Stimulated activated CD4-positive, alpha-beta T cell treated with anti-CD3 and anti-CD28 coated beads, Interleukin-1b, Interleukin-23, amount 100 ng/mL, for 48 hours (primary cell): Measurements from ENCODE around the gene CSF1R.
"Not testable (repeated sequence)": the region's sequence is repeated elsewhere in the genome, so short reads cannot be mapped to it uniquely, and the experiment has no call there.

Experiments used
- DNase-seq: peaks from one replicate; pipeline ENCODE4 v3.0.0-alpha.2; 2020

Gene CSF1R

GRCh38 chr5:150103678-150104549 is 17.6 kb upstream of the CSF1R start:
- no peak for DNase-seq

DNA sequence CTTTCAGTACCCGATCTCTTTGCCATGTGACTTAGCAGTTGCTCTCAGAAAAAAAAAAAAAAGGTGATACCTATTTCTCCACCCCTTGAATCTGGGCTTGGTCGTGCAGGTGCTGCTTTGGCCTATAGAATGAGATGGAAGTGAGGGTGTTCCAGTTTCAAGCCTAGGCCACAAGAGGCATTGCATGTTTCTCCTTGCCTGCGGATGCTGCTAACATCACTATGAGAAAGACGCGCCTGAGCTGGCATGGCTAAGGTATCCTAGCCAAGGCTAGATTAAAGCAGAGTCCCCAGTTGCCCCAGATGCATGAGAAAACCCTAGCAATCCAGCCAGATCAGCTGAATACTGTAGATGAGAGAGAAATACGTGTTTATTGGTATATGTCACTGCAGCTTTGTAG is 14.7 kb upstream of the CSF1R start:
- no peak for DNase-seq

- DNase-seq: no peak
Observed at GRCh38 chr5:150097152-150097551, 10.8 kb upstream of the CSF1R start.

- peak; percentile 13 for DNase-seq
Observed at GRCh38 chr5:150092159-150092787, 5.9 kb upstream of the CSF1R start.

DNA sequence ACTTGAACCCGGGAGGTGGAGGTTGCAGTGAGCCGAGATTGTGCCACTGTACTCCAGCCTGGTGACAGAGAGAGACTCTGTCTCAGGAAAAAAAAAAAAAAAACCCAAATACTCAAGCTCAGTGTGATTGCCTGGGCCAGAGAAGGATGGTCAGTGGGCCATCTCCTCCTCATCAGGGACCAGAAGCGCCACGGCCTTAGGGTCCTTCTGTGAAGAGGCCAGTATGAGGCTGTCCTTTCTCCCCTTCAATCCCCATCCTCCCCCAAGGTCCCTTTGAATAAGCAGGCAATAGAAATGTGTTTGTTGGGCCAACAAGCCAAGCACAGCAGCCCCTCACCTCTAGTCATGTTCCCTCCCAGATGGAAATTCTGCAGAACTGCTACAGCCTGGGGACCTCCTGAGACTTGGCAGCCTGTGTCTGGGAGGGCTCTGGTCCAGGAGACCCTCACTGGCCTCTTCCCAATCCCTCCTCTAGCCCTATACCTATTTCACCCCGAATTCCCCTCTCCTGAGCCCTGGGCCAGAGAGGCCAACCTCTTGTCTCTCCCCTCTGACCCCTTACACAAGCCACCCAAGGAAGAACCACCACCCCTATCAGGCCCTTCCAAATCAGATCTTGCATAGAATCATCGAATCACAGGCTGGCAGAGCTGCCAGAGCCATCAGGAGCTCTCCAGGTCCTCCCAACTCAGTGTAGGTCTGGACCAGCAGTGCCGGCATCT is 1.0 kb downstream of the CSF1R start:
- DNase-seq: no peak

GRCh38 chr5:150084754-150085153 is 1.6 kb downstream of the CSF1R start:
- not testable (repeated sequence) for DNase-seq

DNA sequence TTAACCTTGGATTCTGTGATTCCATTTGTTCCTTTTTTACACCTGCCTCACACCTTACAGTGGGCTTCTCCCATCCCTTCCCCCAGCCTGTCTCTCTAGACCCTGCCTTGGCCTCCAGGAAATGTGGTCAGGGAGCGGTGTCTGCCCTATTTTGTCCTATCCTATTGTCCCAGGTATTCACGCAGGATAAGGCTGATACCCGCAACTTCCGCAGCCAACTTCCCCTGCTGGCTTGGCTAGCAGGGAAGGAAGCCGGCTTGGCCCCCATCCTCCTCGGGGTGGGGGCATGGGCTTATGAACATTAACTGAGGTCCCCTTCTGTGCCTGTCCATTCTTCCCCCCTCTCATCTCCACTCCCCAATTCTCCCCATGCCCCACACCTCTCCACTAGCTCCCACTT is 3.5 kb downstream of the CSF1R start:
- DNase-seq: no peak

GRCh38 chr5:150082374-150082773 is 4.0 kb downstream of the CSF1R start:
- DNase-seq: no peak

DNA sequence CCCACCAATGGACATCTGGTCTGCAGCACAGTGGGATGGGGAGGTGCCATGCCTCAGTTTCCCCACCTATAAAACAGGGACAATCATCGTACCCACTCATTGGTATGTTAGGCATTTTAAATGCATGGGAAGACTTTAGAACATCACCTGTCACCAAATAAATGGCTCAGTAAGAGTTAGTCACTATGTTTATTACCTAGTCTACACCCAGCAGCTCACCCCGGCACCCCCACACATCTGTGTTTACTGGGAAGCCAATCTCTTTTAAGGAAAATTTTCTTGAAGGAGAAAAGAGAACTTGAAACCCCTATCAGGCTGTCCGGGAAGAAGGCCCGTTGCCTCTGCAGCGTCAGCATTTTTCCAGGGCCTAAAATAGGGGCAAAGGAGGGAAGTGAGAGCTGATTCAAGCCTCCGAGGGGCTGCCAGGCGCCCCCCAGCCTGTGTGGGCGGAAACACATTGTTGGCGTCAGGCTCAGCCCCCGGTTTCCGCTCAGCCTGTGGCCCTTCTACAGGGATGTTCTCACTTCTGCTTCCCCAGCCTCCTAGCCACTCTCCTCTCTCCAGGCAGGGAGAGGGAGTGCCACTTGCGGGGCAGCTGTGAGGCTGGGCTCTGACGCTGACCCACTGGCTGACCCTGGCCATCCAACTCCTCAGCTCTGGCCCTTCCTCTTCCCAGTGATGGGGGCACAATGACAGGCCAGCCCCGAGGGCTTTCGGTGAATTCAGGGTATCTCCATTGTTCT is 4.6 kb downstream of the CSF1R start:
- DNase-seq: no peak

GRCh38 chr5:150080696-150081435 is 5.5 kb downstream of the CSF1R start:
- no peak for DNase-seq

DNA sequence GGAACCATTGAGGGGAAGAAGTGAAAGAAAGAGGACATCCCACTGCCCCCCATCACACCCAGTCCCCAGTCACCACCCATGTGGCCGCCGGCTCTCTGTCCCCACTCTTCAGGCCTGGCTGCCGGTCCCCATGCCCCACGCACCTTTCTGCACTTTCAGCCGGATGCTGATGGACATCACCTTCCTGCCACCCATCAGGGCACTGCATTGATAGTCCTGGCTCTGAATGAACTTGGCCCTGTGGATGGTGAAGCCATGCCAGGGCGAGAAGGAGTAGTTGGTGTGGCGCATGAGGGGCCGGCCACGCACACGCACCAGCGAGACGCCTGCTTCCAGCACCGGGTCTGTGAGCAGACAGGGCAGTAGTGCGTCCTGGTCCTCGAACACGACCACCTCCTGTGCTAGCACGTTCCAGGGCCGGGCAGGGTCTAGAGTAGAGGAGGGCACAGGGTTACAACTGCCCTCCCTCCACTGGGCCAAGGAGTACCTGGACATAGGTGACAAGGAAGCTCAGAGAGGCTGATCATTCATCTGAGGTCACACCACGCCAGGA is 6.4 kb downstream of the CSF1R start:
- no peak for DNase-seq

DNA sequence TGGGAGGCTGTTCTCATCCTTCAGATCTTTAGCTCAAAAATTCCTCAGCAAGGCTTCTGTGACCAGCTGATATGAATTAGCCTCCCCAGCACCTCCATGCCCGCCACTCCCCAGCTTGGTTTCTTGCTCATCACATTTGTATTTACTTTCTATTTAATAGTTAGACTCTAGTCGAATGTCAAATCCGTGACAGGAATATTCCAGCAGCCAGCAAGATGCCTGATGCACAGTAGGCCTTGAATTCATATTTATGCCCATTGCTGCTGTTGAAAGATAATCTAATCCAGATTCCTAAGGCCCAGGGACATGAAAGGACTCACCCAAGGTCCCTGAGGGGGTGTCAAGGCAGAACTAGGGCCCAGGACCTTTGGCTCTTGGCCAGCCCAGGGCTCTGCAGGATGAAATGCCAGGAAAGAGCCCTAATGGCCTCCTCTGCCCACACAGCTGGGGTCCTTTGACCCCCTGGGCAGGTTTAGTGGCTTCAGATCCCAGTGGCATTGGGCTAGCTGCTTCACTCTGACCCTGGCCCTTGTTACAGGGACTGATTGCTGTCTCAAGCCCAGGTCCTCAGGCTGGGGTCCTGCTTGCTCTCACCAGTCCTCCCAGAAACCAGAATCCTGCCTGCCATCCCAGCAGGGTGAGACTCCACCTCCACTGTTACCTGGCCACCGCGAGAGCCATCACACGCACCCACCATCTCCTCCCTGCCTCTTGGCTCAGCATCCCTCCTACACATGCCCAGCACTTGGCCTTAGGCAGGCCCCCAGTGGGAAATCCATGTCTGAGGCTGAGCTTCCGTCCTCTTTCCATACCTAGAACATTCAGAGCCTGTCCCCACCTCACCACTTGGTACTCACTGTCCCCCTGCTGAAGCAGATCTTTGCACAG is 7.3 kb downstream of the CSF1R start:
- DNase-seq: no peak

DNA sequence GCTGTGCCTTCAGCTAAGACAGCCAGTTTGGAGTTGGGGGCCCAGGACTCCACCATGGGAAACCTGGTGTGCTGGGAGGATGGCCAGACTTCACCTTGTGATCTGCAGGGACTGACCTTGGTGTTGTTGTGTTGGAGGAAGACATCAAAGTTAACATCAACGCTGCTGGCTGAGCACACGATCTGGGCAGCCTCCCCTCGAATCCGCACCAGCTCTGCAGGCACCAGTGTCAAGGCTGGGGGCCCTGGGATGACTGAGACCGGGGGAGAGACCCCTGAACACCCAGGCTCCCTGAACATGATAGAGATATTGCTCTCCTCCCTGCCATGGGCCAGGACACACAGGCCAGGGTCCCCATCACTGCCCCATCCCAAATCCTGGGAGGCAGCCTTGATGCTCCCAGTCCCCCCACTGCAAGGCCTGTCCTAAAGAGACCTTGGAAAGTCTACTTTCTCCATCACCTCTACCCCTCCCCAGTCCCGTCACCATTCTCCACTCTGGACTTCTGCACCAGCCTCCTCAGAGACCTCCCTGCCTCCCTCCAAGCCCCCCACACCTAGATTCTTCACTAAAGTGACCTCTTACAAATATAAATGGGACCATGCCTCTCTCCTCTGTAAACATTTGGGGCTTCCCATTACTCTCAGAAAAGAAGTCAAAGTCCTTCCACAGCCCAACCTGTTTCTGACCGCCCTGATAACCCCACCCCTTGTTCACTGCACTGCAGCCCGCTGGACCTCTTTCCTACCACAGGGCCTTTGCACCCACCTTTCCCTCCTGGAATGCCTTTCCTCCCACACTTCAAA is 8.2 kb downstream of the CSF1R start:
- DNase-seq: no peak

DNA sequence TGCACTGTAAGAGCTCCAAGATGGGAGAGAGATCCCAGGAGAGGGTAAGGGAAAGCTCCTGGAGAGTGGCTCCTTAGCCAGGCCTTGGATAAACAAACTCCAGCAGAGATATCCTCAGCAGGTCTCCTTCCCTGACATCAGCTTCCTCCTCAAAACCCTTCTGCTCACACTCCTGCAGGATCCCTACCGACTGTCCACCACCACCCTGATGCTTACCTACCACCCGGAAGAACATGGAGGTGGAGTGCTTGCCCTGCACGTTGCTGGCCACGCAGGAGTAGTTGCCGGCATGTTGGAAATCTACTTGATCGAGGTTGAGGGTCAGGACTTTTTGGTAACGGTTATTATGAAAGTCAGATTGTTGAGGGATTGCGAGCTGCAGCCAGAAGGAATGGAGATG is 9.3 kb downstream of the CSF1R start:
- no peak for DNase-seq

GRCh38 chr5:150075806-150076205 is 10.5 kb downstream of the CSF1R start:
- DNase-seq: no peak

GRCh38 chr5:150075233-150075632 is 11.1 kb downstream of the CSF1R start:
- DNase-seq: no peak

DNA sequence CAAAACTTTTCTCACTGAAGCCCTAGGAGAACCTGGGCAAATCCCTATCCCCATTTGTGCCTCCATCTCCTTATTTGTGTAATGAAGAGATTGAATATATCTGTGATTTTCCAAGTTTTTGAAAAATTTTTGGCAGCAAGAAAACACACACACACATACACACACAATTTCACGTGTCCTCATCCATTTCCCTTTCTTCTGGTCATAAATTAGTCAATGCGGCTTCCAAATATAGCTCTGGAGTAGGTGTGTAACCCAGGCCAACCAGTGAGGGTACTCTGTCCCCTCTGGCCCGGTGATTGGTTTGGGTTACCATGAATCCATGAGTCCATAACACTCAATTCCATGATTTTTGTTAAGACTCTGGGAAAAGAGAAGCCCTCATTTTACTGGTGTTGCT is 12.7 kb downstream of the CSF1R start:
- DNase-seq: no peak

DNA sequence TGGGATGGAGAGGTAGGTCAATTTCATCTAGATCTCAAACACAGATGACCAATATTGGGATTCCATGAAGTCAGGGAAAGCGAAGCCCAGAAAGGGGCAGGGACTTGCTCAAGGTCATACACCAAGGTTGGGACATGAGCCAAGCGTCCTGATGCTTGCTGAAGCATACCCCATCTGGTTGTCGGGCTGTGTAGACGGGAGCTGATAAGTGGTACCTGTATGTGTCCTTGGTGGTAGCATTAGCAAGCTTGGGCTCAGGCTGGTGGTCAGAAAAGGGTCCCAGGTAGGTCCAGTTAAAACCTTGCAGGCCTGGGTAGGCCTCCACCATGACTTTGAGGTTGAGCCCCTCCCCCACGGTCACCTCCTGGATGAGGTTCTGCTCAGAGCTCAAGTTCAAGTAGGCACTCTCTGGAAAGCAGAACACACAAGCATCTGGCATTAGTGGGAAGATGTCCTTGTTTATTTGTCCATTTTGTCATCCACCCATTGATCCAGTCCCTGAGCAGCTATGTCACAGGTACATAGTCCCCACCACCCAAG is 13.2 kb downstream of the CSF1R start:
- DNase-seq: no peak

DNA sequence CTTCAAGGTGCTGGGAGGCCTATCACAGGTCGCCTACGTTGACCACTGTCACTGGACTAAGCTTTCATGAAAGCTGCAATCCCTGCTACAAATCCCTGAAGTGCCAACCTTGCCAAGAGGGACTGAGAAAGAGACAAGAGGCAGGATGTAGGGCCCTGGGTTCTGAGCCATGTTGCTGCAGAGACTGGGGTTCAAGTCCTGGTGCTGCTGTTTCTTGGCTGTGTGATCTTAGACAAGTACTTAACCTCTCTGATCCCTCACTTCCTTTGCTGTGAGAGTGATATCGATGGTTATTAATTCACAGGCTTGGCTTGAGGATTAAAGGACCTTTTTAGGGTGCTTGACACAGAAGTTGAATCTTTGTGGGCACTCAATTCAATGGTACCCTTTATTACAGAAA is 15.5 kb downstream of the CSF1R start:
- no peak for DNase-seq
